Eye (tissue), 1 donor: ENCODE data around the gene GLUD1.
"Not testable (repeated sequence)": the region's sequence is repeated elsewhere in the genome, so short reads cannot be mapped to it uniquely, and the experiment has no call there.

Experiments used
- DNase-seq: peaks from one replicate; pipeline ENCODE4 v3.0.0-alpha.2; 2015

GLUD1 gene

DNA sequence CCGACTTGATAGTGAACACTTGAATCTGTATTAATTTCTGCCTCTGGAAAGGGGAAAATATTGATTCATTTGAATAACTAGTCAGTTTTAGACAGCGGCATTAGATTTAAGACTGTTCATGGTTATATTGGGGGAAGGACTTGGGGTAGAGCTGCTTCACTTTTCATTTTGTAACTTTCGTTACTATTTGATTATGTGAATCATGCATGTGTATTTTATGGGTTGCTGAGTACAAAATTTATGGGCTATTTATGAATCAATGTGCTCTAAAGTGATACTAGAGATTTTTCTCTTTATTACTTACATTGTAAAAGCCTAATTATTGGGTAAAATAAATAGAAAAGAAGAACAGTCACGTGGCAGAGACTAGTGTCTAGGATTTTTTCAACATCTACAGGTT lies 4.9 kb downstream of the GLUD1 start:
- no peak for DNase-seq

DNA sequence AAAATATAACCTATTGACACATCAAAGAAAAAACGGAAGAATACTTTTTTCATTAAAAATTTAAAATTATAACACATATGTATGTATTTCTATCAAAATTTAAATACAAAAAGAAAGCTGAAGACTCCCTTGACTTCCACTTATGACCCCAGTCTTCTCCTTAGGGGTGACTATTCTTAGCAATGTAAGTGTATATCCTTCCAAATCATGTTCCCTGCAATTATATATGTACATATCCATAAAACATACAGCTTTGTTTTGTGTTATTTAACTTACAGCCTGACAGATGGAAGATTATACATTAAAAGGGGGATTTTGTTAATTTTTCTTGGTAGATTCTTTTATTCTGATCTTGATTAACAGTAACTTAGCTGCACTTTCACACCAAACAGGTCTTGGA lies 9.1 kb downstream of the GLUD1 start:
- DNase-seq, result no peak

DNA sequence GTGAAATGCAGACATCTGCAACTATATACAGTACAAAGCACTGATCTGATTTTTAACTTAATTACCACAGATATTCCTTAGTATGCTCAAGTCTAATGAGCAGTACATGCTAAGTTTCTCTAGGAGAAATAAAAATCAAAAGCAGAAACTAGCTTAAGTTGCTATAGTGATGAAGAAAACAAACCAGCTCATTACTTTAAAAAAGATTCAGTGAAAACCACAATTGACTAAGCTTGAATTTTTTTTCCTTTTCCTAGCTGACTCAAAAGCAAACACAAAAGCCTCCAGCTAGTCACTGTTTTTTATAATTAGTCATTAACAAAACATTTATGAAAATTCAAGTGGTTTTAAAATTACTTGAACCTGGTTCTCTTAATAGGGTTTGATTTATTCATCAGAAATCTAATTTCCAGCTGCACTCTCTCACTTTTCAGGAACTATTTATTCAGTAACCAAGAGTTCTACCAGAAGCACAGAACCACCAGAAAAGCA lies 10.3 kb downstream of the GLUD1 start:
- DNase-seq, result peak; percentile 16

DNA sequence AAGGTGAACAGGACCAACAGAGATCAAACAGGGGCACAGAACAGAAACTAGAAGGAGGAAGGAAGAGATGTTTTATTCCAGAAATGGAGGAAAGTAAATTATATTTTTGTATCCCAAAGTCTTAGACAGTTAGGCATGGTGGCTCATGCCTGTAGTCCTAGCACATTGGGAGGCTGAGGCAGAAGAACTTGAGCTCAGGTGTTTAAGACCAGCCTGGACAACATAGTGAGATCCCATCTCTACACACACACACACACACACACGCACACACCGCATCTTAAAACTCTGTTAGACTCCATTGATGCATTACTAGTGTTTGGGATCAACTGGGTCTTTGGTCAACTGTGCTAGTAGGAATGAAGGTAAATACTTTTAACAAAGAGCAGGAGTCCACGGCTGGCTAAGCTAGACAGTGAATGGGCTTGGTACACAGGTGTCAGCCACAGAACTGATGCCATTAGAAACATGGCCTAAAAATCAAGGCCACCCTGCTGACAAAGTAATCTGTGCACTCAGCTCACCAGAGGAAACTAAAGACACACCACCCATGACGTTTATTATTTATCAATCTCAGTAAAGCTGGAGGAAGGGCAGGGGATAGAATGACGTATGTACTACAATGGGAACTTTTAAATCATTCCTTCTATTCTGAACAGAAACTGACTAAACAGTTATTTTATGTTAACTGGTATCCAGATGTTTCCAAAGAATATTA lies 10.9 kb downstream of the GLUD1 start:
- peak; percentile 35 for DNase-seq

DNA sequence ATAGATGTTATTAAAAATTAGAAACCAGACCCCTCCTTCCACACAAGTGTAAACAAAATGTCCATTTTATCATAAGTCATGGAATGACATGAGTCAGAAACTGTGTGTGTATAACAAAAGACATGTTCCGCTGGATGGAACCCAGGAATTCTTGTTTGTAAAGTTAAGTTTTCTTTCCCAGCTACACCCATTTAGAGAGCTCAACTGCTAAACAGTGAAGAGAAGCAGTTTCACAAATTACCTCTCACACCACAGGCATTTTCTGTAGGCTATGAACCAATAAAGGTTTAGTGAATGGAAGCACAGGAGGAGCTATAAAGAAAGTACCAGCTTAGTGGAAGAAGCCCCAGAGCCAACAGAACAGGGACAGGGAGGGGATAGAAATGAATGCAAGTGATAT lies 12.4 kb downstream of the GLUD1 start:
- DNase-seq, result not testable (repeated sequence)

DNA sequence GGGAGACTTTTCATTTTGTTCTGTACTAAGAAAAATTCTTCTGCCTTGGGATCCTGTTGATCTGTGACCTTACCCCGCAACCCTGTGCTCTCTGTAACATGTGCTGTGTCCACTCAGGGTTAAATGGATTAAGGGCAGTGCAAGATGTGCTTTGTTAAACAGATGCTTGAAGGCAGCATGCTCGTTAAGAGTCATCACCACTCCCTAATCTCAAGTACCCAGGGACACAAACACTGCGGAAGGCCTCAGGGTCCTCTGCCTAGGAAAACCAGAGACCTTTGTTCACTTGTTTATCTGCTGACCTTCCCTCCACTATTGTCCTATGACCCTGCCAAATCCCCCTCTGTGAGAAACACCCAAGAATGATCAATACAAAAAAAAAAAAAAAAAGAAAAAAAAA lies 13.1 kb downstream of the GLUD1 start:
- DNase-seq, result not testable (repeated sequence)

DNA sequence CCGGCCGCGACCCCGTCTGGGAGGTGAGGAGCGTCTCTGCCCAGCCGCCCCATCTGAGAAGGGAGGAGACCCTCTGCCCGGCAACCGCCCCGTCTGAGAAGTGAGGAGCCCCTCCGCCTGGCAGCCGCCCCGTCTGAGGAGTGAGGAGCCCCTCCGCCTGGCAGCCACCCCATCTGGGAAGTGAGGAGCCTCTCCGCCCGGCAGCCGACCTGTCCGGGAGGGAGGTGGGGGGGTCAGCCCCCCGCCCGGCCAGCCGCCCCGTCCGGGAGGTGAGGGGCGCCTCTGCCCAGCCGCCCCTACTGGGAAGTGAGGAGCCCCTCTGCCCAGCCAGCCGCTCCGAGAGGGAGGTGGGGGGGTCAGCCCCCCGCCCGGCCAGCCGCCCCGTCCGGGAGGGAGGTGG lies 14.0 kb downstream of the GLUD1 start:
- DNase-seq, result not testable (repeated sequence)

DNA sequence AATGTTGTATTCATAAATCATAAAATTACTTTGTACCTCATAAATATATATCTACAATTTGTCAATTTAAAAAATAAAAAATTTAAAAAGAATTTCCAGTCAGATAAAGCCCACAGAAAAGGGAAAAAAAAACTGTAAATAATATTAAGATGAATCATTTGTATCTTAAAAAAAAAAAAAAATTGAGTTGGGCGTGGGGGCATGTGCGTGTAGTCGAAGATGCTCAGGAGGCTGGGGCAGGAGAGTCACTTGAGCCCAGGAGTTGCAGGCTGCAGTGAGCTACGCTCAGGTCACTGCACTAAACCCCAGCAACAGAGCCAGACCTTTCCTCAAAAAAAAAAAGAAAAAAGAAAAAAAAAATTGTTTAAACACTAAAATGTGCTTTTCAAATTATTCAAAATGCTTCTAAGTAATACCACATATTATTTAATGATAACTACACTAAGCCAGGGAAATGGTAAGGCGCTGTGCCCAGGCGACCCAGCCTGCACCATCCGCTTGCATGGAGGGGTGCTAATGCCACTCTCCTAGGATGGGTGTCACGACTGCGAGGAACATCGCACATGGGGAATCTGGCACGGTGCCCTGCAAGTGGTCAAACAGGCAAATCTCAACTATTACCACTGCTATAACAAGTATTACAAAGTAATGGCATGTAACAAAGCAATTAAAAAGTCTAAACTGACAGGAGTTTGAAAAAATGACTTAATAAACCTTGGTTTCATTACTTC lies 15.4 kb downstream of the GLUD1 start:
- DNase-seq, result no peak

DNA sequence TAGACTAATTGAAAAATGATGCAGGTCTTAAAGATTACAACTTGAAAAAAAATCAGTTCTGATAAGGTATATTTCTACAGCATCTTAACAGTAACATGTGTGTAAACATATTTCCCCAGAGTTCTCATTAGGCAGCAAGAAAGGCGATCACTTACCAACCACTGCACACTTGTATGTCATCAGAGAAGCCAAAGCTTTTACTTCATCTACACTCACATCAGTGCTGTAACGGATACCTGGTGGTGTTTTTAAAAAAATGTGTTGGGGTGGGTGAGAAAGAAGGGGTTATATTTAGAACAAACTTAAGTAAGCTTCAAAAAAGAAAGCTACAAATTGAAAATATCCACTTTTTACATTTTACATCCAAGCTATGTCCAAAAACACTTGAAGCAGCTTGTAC lies 18.2 kb downstream of the GLUD1 start:
- DNase-seq, result not testable (repeated sequence)

DNA sequence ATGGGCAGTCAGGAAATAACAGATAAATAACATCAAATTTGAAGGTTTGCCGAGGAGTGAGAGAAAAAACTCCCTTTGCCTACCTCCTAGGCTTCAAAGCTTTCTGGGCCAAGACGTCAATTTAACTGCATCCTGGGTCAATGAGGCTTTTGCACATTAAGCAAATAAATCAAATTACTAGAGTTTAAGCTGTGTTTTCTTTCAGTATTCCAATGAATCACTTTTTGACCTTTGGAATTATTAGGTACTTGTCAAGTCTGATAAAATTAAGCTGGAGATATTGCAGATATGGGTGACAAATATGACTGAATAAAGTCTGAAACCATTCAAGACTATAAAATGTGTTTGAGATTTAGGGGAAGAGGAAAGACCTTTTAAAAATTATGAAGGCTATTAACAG lies 22.2 kb downstream of the GLUD1 start:
- DNase-seq, result no peak

DNA sequence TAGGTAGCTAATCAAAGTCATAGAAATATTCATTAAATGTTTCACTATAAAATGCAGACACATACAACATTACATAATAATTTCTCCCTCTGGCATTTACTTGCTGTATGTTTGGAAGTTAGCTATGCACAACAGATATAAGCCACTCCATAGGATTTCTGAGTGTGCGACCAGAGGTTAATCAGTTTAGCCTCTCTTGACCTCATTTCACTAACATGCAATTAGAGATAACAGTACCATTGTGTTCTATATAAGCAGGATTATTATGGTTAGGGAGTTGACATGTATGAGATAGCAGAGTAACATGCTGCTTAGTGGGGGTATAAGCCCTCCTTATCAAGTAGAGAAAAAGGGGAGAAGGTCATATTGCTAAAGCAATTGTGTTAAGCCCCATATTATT lies 26.4 kb downstream of the GLUD1 start:
- DNase-seq, result peak; percentile 29

DNA sequence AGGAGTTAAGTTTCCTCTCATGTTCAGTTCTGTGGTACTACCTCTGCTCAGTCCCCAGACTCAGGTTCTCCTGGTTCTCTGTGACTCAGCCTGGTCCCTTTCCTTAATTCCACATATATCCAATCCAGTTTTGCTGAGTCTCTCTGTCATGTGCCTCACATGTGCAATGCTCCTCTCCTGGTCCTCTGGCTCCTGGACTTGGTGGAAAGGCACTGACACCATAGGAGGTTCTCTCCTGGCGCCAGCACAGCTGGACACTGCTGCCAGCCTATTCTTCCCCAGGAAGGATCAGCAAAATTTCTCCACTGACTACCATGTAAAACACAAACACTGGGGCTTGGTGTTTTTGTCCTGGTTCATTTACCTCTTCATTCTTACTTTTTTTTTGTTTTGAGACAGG lies 27.8 kb downstream of the GLUD1 start:
- DNase-seq, result no peak

DNA sequence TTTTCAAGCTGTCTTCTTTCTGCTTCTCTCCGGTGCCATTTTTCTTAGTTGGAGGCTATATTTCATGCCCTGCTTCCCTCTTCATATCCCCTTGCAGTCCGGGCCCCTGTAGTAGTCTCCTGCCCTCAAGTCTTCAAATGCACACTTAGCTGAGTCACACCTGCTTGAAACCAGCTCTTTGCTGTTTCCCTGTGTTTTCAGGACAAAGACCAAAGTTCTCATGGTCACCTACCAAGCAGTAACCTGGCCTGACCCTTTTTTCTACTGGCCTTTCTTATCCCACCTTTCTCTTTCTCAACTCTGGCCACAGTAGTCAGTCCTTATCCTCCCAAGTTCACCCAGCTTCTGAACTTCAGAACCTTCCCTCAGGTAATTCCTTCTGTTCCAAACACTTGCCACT lies 28.5 kb downstream of the GLUD1 start:
- no peak for DNase-seq

DNA sequence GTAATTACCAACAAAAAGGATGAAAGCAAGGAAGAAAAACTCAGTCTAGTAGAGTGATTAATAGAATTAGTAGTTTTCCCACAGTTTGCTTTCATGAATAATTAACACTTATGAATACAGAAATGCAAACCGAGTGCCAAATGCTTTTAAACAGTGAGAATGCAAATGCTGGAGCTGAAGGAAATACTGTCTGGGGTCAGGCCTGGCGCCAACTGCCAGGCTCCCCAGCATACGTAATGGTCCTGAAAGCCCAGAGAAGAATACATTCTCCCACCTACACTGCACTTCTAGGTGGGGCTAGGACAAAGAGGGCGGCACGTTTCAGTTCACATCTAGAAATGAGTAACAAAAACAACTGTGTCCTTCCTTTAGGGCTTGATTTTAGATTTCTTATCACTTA lies 30.0 kb downstream of the GLUD1 start:
- DNase-seq, result no peak

DNA sequence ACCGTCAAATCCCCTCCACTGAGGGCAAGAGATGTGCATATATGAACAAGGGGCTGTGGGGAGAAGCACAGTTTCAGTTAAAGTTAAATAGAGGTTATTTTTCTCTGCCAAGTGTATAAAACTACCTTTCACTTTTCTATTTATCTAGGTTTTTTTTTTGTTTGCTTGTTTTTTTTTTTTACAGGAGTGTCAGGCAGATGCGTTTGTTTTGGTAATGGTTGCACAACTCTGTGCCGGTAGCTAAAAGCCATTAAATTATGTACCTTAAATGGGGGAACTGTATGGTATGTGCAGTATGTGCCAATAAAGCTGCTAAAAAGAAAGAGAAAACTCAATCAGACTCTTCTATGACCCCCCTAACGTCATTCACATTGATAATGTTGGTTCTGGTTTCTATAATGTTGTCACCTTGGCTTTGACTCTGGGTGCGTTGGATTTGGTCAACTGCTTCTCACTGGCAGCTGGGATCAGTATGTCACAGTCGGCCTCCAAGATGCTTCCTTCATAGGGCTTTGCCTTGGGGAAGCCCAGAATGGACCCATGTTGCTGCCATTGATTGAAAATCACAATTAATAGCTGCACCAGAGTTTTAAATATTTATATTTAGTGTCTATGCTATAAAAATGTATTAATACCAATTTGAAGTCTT lies 34.2 kb downstream of the GLUD1 start:
- no peak for DNase-seq

DNA sequence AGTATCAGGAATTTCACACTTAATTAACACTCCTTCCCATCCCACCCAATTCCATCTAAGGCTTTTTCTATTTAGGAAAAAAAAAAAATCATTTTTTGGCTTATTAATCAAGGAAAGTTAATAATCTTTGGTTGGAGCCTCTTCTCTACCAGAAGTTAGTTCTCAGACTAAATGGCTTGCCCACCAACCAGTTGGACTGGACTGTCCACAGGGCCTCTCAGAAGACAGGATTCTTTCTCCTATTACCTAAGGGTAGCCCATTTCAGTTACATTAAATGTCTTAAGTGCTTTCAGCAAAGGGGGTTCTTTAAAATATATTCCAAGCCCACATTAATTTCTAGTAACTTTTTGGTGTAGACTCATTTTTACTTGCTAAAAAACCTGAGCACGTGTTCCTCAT lies 35.2 kb downstream of the GLUD1 start:
- no peak for DNase-seq

DNA sequence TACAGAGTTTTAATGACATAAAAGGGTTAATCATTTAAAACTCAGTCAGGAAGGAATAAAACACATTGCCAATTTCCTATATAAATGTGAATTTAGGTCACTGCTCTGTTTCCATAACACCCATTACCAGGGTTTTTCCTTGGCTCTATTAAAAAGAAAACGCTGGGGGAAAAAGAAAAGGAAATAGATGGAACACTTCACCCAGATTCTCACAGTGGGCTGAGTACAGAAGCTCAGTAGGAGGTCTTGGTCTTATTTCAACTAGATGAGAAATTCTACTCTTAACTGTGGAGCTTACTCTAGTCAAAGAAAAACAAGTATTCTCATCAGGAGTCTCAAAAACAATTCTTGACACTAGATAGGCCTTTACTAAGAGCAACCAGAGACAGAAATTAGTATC lies 36.5 kb downstream of the GLUD1 start:
- no peak for DNase-seq

DNA sequence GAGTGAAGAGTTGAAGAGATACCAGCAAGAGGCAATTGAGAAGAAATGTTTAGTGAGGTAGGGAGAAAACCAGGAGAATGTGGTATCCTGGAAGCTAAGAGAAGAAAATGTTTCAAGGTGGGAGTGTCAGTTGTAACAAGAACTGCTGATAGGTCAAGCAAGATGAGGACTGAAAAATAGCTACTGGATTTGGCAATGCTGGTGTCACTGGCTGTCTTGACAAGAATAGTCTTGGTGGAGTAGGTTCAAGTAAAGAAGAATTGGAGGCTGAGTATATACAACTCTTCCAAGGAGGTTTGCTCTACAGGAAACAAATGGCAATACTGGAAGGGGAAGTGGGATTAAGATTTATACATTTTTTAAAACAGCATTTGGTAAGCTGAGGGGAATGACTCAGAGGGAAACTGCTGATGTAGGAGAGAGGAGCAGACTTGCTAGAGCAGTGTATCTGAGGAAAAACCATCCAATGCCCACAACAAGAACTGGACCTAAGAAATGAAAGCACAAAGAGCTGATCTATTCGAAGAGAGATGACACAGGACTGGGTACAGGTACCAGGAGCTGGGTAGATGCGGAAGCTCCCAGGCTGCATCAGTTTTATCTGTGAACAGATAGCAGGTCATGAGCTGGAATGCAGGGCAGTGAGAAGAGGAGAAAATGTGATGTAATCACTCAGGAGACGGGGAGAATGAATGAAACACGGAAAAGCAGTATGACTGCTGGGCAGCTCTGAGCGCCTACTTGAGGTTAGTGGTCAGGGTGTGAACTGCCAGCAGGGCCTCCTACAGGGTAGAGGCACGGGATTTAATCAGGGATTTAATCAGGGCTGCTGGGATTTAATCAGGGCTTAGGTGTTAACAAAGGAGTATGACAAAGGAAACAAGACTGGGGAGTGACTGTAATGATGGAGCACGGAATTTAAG lies 40.0 kb downstream of the GLUD1 start:
- no peak for DNase-seq

DNA sequence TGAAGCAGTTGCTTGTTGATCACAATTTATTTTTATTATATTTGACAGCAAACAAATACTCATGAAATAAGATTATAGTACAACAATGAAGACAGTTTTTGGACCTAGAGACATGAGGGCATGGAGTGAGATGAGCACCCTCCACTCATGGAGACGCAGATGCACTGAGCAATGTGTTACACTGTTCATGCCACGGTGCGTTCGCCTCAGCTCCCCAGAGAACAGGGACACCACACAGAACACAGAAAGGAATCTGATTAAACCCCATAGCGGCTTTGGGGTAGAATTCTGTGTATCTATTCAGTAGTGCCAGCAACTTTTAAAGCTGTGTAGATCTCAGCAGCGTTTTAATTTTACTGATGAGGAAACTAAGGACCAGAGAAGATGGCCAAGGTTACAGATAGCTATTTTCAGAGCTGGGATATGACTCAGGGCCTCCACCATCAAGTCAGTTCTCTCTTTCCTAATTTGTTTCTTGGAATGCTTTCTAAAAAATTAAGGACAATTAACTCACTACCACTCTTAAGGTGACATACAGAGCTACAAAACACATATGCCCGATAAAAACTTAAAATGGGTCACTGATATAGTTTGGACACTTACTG lies 41.0 kb downstream of the GLUD1 start:
- no peak for DNase-seq

DNA sequence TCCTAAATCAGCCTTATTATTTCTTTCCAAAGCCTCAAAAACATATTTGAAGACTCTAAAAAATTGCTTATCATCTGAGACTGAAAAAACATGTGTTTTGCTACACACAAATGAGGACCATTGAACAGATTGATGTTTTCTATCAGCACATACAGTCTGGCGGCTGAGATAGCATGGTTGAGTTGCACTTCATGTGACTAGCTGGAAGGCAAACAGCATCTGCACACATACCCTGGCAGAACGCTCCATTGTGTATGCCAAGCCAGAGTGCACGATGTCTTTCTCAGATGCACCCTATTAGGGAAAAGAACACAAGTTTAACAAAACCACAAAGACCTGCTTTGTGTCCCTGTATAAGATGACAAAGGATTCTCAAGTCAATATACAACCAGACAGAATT lies 41.5 kb downstream of the GLUD1 start:
- DNase-seq, result peak; percentile 8

DNA sequence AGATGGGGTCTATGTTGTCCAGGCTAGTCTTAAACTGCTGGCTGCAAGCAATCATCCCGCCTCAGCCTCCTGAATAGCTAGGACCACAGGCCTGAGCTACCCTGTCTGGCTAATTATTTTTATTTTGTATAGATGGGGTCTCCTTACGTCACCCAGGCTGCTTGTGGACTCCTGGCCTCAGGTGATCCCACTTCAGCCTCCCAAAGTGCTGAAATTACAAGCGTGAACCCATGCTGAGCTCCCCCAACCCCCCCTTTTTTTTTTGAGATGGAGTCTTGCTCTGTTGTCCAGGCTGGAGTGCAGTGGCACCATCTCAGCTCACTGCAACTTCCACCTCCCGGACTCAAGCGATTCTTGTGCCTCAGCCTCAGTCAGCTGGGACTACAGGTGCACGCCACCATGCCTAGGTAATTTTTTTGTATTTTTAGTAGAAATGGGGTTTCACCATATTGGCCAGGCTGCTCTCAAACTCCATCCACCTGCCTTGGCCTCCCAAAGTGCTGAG lies 49.2 kb downstream of the GLUD1 start:
- DNase-seq, result no peak

DNA sequence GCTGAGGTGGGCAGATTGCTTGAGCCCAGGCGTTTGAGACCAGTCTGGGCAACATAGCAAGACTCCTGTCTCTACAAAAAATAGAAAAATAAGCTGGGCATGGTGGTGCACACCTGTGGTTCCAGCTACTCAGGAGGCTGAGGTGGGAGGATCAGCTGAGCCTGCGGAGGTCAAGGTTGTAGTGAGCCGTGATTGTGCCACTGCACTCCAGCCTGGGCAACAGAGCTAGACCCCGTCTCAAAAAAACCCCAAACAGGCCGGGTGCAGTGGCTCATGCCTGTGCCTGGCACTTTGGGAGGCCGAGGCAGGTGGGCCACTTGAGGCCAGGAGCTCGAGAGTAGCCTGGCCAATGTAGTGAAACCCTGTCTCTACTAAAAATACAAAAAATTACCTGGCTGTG lies 51.1 kb downstream of the GLUD1 start:
- DNase-seq, result not testable (repeated sequence)
